HG03280 (cell line): Measurements from ENCODE around the gene FFAR2.

Source experiments
- ATAC-seq: cut with Tn5 transposase; IDR thresholded peaks from one replicate; pipeline ENCODE4 v1.9.1; 2021; ENCODE audit warnings: mild to moderate bottlenecking, moderate library complexity; ENCODE audit not compliant: unreplicated experiment

FFAR2 gene

DNA sequence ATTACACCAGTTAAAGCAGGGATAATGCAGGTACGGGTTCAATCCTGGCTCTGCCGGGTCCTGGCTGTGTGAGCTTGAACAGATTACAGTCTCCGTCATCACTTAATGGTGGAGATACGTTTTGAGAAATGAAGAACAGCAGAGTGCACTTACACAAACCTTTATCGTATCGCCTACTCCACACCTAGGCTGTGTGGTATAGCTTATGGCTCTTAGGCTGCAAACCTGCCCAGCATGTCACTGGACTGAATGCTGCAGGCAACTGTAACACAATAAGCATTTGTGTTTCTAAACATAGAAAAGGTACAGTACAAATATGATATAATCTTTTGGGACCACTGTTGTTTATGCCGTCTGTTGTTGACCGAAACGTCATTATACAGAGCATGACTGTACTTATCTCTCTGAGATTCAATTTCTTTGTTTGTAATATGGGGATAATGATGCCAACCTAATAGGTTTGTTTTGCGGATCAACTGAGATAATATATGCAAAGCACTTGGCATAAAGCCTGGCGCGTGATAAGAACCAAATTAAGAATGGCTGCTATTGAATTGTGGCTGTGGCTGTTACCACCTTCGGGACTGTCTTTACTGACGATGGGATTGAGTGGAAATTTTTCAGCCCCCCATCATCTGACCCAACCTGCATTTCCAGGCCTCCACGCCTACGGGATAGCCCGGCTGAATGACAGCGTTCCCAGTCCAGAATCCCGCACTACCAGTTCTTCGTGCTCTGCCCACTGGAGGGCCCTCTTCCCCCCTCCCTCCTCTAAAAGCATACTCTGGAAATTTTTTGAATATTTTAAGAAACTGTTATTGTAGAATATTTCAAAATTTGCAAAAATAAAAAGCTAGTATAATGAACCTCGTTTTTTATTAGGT is 31.0 kb downstream of the FFAR2 start:
- no peak for ATAC-seq

DNA sequence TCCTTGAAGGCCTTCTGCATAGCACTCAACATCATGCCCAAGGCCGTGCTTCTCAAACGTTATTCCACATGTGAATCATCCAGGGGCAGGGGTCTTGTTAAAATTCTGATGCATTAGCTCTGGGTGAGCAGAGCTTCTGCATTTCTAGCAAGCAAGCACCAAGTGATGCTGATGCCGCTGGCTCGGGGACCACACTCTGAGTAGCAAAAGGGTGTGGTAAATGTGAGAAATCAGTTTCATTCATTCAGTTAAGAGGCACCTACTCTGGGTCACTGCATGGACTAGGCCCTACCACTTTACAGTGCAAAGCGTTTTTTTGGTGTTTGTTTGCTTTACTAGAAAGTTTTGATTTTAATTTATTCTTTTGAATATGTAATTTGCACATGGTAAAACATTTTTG is 35.0 kb downstream of the FFAR2 start:
- ATAC-seq, result no peak

DNA sequence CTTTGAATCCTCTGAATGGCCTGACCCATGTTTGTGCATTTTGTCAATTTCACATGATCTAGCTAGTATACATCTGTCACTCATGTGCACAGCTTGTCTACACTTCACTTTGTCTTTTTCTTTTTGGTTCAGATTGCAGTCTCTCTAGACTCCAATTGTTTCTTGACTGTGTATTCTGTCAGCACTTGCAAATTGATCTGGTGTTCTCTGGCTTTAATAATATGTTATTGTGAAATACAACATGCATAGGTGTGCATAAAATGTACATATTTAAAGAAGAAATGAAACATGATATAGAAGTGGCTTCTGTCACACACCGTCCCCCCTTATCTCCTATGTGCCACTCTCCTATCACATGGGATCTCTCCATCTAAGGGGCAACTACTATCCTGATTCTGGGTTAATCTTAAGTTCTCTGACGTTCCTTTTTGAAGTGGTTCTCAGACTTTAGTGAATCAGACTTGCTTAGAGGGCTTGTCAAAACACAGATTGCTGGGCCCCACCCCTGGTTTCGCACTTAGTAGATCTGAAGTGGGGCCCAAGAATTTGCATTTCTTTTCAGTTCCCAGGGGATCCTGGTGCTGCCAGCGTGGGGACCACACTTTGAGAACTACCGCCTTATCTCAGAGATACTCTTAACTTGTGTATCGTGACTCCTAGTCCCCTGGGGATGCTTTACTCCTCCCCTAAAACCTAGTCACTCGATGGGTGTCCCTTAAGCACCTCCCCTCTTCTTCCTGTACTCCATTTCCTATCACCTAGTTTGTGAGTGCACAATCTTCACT is 36.4 kb downstream of the FFAR2 start:
- no peak for ATAC-seq

DNA sequence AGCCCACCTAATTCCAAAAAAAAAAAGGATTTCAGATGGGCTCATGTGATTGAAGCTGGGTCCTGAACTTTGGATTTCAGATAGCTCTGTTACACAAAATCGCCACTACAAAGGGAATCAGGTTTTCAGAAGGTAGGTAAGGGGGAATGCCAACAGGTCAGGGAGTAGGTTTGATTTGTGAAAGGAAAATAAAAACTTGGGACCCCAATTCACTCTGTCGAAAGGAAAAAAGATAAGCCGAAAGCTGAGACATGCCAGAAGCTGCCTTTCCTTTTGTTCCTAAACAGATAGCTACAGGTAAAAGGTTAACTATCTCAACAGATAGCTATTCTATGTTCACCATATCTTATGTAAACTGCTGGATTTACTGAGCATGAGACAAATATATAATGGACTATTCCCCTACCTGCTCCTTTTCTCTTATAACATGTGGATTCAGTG is 38.2 kb downstream of the FFAR2 start:
- no peak for ATAC-seq

DNA sequence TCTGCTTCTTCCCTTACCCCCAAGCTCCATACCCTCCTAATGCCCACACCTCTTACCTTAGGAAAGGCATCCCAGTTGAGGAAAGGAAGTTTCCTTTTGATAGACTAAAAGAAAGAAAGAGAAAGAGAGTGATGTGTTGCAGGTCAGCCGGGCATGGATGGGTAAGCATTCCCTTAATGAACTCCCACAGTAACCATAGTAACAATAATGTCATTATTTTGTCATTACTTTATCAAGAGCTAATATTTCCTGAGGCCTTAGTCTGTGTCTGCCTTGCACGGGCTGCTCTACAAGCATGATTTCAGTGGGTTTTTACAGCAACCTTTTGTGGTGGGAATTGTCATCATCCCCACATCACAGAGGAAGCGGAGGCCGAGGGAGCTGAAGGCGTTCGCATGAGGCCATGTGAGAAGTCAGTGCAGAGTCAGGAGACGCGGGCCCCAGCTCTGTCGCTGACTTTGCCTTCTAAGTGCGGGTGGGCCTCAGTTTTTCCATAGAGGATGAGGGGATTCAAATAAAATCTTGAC is 39.7 kb downstream of the FFAR2 start:
- no peak for ATAC-seq

DNA sequence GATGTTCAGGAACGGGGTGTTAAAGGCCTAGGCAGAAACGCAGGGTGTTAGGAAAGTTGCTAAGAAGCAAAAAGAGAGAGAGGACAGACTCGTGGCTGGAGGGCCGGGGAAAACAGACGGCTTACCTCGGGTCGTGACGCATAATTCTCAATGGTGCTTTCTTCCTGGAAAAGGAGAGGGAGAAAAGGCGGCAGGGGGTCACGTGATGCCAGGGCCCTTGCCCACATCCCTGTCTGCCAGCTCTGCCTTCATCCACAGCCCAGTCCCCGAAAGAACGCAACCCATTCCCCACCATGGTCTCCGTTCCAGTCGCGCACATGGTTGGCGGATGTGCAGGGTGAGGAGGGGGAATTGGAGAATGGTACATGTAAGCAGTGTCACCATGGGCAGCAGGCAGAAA is 40.6 kb downstream of the FFAR2 start:
- ATAC-seq, result no peak

DNA sequence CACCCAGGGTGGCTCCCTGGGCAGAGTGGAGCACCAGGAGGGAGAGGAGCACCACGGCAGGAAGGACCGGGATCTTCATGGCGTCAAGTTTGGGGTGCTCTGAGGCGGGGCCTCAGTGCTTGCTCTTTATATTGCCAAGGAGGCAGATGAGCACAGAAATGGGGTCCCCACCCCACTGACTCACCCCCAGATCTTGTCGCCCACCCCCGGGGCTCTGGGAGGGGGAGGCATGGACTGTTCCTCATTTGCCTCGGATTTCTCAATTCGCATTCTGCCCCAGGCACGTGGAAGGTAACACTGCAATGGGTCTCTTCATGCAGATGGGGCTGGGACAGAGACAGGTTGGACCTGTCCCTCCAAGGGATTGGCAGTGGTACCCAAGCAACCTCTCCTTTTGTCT is 42.3 kb downstream of the FFAR2 start, which contains the start of gene KRTDAP:
Gene KRTDAP (minus strand): TSS at position 101 of the 400 bp plus-strand sequence. CDS start 22 bp downstream, at position 79.
- ATAC-seq, result no peak

DNA sequence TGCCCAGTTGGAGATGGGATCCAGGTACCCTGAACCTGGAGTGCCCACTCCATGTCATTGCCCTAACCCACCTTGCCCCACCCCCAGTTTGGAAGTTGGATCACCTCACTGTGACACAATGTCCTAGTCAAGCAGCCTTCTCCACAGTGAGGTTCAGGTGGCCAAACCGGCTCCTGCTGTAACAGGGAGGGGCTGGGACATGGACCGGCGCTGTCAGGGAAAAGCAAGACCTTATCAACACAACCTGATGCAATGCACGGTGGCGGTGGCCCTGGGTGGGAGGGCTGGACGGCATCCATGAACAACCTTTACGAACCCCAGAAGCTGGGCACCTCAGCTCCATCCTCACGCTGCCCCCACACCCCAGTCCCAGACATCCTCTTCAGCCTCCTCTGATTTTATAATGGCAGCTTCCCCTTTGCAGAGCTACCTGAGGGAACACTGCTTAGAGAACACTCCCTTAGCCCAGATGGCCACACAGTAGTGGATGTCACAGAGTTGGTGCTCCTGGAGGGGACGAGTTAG is 43.8 kb downstream of the FFAR2 start:
- ATAC-seq, result no peak

DNA sequence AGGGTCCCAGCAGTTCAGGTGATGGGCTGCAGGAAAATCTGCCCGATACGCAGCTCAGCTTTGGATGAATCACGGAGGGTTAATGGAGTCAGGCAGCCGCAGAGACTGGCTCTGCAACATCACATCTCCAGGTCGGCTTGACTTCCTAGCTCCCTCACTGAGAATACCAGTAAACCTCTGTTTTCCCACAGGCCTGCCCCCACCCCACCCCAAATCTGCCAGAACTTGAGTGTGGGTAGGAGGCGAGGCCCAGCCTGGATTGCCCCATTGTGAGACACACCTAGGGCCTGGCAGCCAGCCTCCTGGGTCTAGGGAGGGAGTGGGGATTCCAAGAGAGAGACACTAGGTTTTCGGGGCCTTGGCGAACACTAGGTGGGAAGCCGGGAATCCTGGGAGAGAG is 45.9 kb downstream of the FFAR2 start:
- no peak for ATAC-seq

DNA sequence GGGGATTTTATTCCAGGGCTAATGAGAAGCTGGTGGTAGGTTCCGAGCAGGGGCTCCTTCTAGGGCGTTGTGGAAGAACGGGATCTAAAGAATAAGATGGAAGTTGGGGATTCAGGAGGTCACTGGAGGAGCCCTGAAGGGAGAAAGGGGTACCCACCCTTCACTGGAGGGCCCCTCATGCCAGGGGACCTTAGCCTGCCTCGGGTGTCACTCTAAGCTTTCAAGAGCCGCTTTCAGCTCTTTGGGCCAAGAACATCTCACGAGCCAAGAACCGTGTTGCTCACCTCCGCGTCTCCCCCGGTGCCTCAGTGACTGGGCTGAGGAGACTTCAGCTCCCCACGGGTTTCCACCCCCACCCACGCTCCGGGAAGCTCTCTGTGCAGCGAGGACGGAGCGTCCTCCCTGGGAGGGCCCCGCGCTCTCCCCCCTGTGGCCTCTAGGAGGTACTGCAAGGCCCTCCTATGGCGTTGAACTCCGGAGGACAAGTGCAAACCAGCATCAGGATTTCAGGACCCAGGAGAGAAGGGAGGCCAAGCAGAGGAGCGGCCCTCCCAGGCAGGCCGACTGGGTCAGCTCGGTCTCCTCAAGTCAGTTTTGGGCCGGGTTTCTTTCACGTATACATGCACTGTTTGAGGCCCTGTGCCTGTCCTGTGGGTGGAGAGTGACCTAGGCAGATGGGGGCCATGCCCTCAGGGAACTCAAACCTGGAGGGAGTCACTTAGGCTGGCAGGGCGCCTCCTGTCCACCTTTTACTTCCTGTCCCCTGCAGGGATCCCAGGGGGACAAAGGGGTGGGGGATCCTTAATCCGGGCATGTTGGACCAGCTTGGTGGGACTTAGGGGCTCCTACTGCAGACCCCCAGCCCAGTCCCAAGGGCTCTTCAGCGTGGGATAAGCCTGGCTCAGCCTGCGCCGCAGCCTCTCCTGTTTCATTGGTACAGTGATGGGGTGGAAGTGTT is 47.3 kb downstream of the FFAR2 start:
- ATAC-seq, result peak; percentile 72

DNA sequence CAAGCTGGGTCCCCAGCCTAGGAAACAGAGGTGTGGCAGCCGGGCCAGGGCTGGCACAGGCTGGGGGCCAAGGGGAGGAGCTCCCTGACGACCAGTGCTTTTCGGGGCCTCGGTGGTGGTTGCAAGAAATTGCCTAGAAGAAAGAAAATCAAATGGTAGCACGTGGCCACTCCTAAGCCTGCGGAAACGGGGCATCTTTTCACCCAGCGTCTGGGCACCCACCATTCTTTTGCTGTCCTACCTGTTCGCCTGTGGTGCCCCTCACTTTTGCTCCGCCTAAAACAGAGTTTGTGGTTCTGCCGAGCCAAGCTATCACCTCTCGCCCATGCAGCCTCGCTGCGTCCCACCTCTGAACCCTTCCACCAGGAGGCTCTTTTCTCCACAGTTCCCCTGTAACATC is 49.3 kb downstream of the FFAR2 start:
- ATAC-seq, result no peak

DNA sequence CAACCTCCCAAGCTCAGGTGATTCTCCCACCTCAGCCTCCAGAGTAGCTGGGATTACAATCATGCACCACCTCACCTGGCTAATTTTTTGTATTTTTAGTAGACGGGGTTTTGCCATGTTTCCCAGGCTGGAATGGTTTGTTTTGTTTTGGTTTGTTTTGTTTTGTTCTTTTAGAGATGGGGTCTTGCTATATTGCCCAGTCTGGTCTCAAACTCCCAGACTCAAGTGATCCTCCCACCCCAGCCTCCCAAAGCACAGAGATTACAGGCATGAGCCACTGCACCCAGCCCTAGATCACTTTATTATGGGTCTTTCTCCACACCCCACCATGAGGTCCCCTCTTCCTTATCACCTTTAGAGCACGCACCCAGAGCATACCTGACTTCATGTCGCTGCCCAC is 50.2 kb downstream of the FFAR2 start:
- ATAC-seq, result no peak

DNA sequence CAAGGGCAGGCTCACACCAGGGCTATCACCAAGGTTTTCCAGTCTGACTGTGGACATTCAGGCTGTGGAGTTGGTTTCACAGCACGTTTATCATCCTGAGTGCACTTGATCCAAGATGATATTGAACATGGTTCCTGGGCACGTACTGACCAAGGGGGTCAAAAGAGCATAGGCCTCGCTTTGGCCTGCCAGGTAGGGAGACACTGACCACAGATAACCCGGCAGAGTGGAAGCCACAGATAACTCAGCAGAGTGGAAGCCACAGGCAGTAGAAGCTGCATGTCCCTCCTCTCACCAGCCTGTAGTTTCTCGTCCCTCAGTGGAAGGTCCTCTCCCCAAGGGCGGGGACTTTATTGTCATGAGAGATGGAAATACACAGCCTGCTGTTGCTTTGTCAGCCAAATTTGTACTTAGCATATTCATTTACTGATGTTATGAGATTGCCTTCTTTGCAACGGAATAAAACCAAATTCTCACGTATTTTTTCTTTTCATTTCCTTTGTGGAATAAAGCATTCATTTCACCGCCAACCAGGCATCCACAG is 51.0 kb downstream of the FFAR2 start:
- no peak for ATAC-seq

DNA sequence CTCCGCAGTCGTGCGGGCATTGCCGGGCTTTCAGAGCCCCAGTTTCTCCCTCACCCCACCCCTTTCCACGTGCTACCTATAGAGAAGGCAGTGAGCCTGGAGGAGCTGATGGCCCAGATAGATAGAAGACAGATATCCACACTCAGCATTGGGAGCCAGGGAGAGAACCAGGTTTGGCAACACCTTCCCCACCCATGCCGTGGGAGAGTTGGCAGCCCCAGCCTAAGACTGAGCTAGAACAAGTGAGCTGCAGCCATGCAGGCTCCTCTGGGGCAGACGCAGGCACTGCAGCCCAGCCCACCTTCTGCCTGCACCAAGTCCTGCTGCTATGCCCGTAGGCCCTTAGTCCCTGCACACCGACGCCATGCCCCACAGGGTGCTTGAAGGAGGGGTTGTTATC is 52.6 kb downstream of the FFAR2 start:
- no peak for ATAC-seq
